Prostate gland (tissue), 2 donors: ENCODE measurements around the gene PPP2R1A. TPM values are rescaled to one million over a fixed set of nuclear protein-coding genes. Genes with fewer than 3 reads are reported as not detected.

ENCODE experiments used
- DNase-seq: peaks from one replicate; pipeline ENCODE4 v3.0.0-alpha.2; 2019; ENCODE audit warnings: low spot score
- H3K27ac ChIP-seq, 2 donors: fragments of 200-600 bp; sonication (generic); 2 replicates each; pipeline ENCODE4 v1.5.1; 2017 to 2019
- H3K27me3 ChIP-seq: fragments of 200-600 bp; sonication (generic); replicated peaks from 2 replicates; pipeline ENCODE4 v1.5.1; 2019; ENCODE audit not compliant: insufficient read depth
- H3K36me3 ChIP-seq, 2 donors: fragments of 200-600 bp; sonication (generic); 1 replicate in 1 of 2; 2 replicates in 1 of 2; pipeline versions ENCODE4 v1.5.1 to v1.8.1; 2017 to 2019
- H3K4me1 ChIP-seq: fragments of 200-600 bp; sonication (generic); replicated peaks from 2 replicates; pipeline ENCODE4 v1.5.1; 2019
- H3K4me3 ChIP-seq, 2 donors: fragments of 200-600 bp; sonication (generic); 2 replicates each; pipeline ENCODE4 v1.5.1; 2017 to 2019
- H3K9me3 ChIP-seq: fragments of 200-600 bp; sonication (generic); 2 replicates; pipeline ENCODE4 v1.5.1; 2017
- CTCF ChIP-seq, 4 experiments: fragments of 200-600 bp in 2 of 4; fragments of 450-650 bp in 2 of 4; sonication (generic) in 2 of 4; IDR thresholded peaks; 1 replicate in 3 of 4; 2 replicates in 1 of 4; pipeline ENCODE4 v1.5.1; 2016 to 2019; ENCODE audit warnings: antibody characterized with exemption in 4 of 4, mild to moderate bottlenecking in 2 of 4, moderate library complexity in 2 of 4
- POLR2A ChIP-seq: fragments of 450-650 bp; IDR thresholded peaks from one replicate; pipeline ENCODE4 v1.6.1; 2016; ENCODE audit warnings: antibody characterized with exemption, mild to moderate bottlenecking
- POLR2AphosphoS5 ChIP-seq: sonication (generic); formaldehyde crosslinking; IDR thresholded peaks from one replicate; pipeline ENCODE4 v1.6.1; 2017; ENCODE audit warnings: antibody characterized with exemption
- WGBS: methylation state at CpG from one replicate; pipeline ENCODE4 v1.1.5; 2018; 5-methylcytosine and 5-hydroxymethylcytosine counted together
- intact Hi-C: fragments of 100-400 bp; cut with DNase I; formaldehyde crosslinking; loops from one replicate; pipeline ENCODE4 v1.14.2; 2022
- total RNA-seq, 2 donors: library from RNA; depleted of rRNA; stranded (reverse); fragments of >200 nt; gene quantifications; one replicate each; pipeline ENCODE4 v1.1.0, GENCODE V29; 2016

The PPP2R1A gene
- total RNA-seq, 2 donors from 2014 or later, result 265 to 358 TPM

- WGBS, result 96% methylated on average over 15 of the region's 15 CpGs
- H3K27me3 ChIP-seq, result no peaks in the 10 kb centered on the region
- H3K9me3 ChIP-seq, result no peaks in the 10 kb centered on the region
- no peak overlapping the region for H3K27ac ChIP-seq
- intact Hi-C loops, result no loop called here
- H3K4me1 ChIP-seq, result no peaks in the 10 kb centered on the region
- peaks cover 4% of the 10 kb centered on the region in 2 donors for H3K36me3 ChIP-seq
- TF ChIP-seq CTCF (IDR thresholded peaks at IDR 0.05), result no peak
- no peak for TF ChIP-seq POLR2AphosphoS5
- no peak for TF ChIP-seq POLR2A
- DNase-seq, result no peak
- no peak overlapping the region for H3K4me3 ChIP-seq
Observed at GRCh38 chr19:52155596-52156359, 34.1 kb upstream of the PPP2R1A start.

- DNase-seq, result no peak
- Histone ChIP-seq H3K4me3 (peak overlapping the region; percentile 73 to 77), H3K9me3 (no peaks in the 10 kb centered on the region), H3K36me3 (no peaks in the 10 kb centered on the region), H3K4me1 (no peaks in the 10 kb centered on the region), H3K27me3 (no peaks in the 10 kb centered on the region), H3K27ac (peak overlapping the region; percentile 86 to 90)
- TF ChIP-seq POLR2A, result no peak
- no peak for TF ChIP-seq POLR2AphosphoS5
- TF ChIP-seq CTCF (IDR thresholded peaks at IDR 0.05), result no peak
- intact Hi-C loops, result loop anchor here (2.0 kb wide), 1 partner anchor 30 kb away; no protein-coding TSS in a partner anchor
- 7% methylated on average over 5 of the region's 5 CpGs for WGBS
Observed at GRCh38 chr19:52170304-52170703, 19.5 kb upstream of the PPP2R1A start.

GRCh38 chr19:52170863-52171320 lies 19.0 kb upstream of the PPP2R1A start:
- intact Hi-C loops, result loop anchor here (2.0 kb wide), 1 partner anchor 30 kb away; no protein-coding TSS in a partner anchor
- peak overlapping the region; percentile 86 to 90 for H3K27ac ChIP-seq
- no peaks in the 10 kb centered on the region for H3K36me3 ChIP-seq
- no peaks in the 10 kb centered on the region for H3K27me3 ChIP-seq
- WGBS, result under 1% methylated on average over 22 of the region's 22 CpGs
- peak overlapping the region; percentile 73 to 77 for H3K4me3 ChIP-seq
- TF ChIP-seq POLR2AphosphoS5 (no peak), CTCF (IDR thresholded peaks at IDR 0.05) (no peak), POLR2A (no peak)
- DNase-seq, result no peak
- H3K4me1 ChIP-seq, result no peaks in the 10 kb centered on the region
- no peaks in the 10 kb centered on the region for H3K9me3 ChIP-seq

- Histone ChIP-seq H3K4me3 (peak within 1 kb of the TSS; percentile 73 to 77), H3K4me1 (no peaks in the 10 kb centered on the region), H3K9me3 (no peaks in the 10 kb centered on the region), H3K27me3 (no peaks in the 10 kb centered on the region), H3K27ac (peak within 1 kb of the TSS; percentile 86 to 90), H3K36me3 (no peaks in the 10 kb centered on the region)
- 3% methylated on average over 37 of the region's 37 CpGs for WGBS
- DNase-seq, result peak; percentile 92
- intact Hi-C loops, result loop anchor here (2.0 kb wide), 1 partner anchor 31 kb away; no protein-coding TSS in a partner anchor
- peak; percentile 61 for TF ChIP-seq POLR2A
- TF ChIP-seq POLR2AphosphoS5, result peak; percentile 66
- no peak for TF ChIP-seq CTCF (IDR thresholded peaks at IDR 0.05)
Observed at GRCh38 chr19:52171321-52172169, 18.3 kb upstream of the PPP2R1A start, which contains the start of gene ZNF836. Gene ZNF836 (minus strand): TSS chr19:52171621. CDS start chr19:52168072, 3,549 bp downstream.
